ENCODE measurements around the gene RPTOR.

GRCh38 chr17:80826955-80827645 is 282.5 kb downstream of the RPTOR start:
- TF ChIP-seq CTCF (conservative IDR thresholded peaks at IDR 0.05; ENCODE audit: low read length) = no peak
- no peak for TF ChIP-seq EZH2phosphoT487 (IDR thresholded peaks at IDR 0.05; ENCODE audit: borderline replicate concordance, low read depth, low read length)

All from OCI-LY7 (cell line).